ENCODE measurements around the gene C10orf90. TPM values are rescaled to one million over a fixed set of nuclear protein-coding genes. Genes with fewer than 3 reads are reported as not detected.

The C10orf90 gene
- total RNA-seq, 1 donor, result not detected

GRCh38 chr10:126455036-126455765 lies 215.3 kb downstream of the C10orf90 start:
- no peak for TF ChIP-seq CTCF (IDR thresholded peaks at IDR 0.05; ENCODE audit: insufficient read depth, low read depth, low read length)
- H3K4me3 ChIP-seq (ENCODE audit: low read depth, low read length), result no peak overlapping the region
- no peak for DNase-seq (ENCODE audit: low read depth)

- no peak for DNase-seq (ENCODE audit: low read depth)
- no peak for TF ChIP-seq CTCF (IDR thresholded peaks at IDR 0.05; ENCODE audit: insufficient read depth, low read depth, low read length)
- no peak overlapping the region for H3K4me3 ChIP-seq (ENCODE audit: low read depth, low read length)
Measured at GRCh38 chr10:126454045-126454751, 216.3 kb downstream of the C10orf90 start.

- no peak for TF ChIP-seq CTCF (IDR thresholded peaks at IDR 0.05; ENCODE audit: insufficient read depth, low read depth, low read length)
- DNase-seq (ENCODE audit: low read depth), result no peak
- no peak overlapping the region for H3K4me3 ChIP-seq (ENCODE audit: low read depth, low read length)
Measured at GRCh38 chr10:126452245-126452644, 218.2 kb downstream of the C10orf90 start.

GRCh38 chr10:126448091-126448490 lies 222.4 kb downstream of the C10orf90 start:
- TF ChIP-seq CTCF (IDR thresholded peaks at IDR 0.05; ENCODE audit: insufficient read depth, low read depth, low read length), result no peak
- no peak overlapping the region for H3K4me3 ChIP-seq (ENCODE audit: low read depth, low read length)
- no peak for DNase-seq (ENCODE audit: low read depth)

GRCh38 chr10:126439942-126440341 lies 230.6 kb downstream of the C10orf90 start:
- H3K4me3 ChIP-seq (ENCODE audit: low read depth, low read length), result no peak overlapping the region
- DNase-seq (ENCODE audit: low read depth), result no peak
- TF ChIP-seq CTCF (IDR thresholded peaks at IDR 0.05; ENCODE audit: insufficient read depth, low read depth, low read length), result no peak

GRCh38 chr10:126438407-126438783 lies 232.1 kb downstream of the C10orf90 start:
- no peak for DNase-seq (ENCODE audit: low read depth)
- TF ChIP-seq CTCF (IDR thresholded peaks at IDR 0.05; ENCODE audit: insufficient read depth, low read depth, low read length), result no peak
- H3K4me3 ChIP-seq (ENCODE audit: low read depth, low read length), result no peak overlapping the region

All from fibroblast of villous mesenchyme (primary cell).